Activated CD4-positive, alpha-beta memory T cell treated with anti-CD3 and anti-CD28 coated beads for 36 hours (primary cell): ENCODE measurements around the gene ZSCAN5A. TPM values are rescaled to one million over a fixed set of nuclear protein-coding genes. Genes with fewer than 3 reads are reported as not detected.
"Not testable (repeated sequence)": the region's sequence is repeated elsewhere in the genome, so short reads cannot be mapped to it uniquely, and the experiment has no call there.

Experiments used
- CTCF ChIA-PET: fragments of 350-600 bp; sonication (Branson Sonifier 250); formaldehyde crosslinking; loops from one replicate; lab custom pipeline; 2021; ENCODE audit warnings: antibody characterized with exemption, inconsistent platforms; lab: Charles Lee
- POLR2A ChIA-PET: fragments of 350-600 bp; sonication (Branson Sonifier 250); formaldehyde crosslinking; loops from one replicate; lab custom pipeline; 2021; ENCODE audit warnings: antibody characterized with exemption; lab: Charles Lee
- DNase-seq: peaks from one replicate; pipeline ENCODE4 v3.0.0-alpha.2; 2020
- H3K27ac Mint-ChIP-seq: one replicate; pipeline ENCODE4 v1.8.0; 2021; ENCODE audit warnings: mixed read lengths
- H3K27me3 Mint-ChIP-seq: one replicate; pipeline ENCODE4 v1.8.0; 2021; ENCODE audit warnings: mixed read lengths
- H3K36me3 Mint-ChIP-seq: one replicate; pipeline ENCODE4 v1.8.0; 2021; ENCODE audit warnings: mixed read lengths
- H3K4me1 Mint-ChIP-seq: one replicate; pipeline ENCODE4 v1.8.0; 2021; ENCODE audit warnings: low read depth, mixed read lengths
- H3K4me3 Mint-ChIP-seq: one replicate; pipeline ENCODE4 v1.8.0; 2021; ENCODE audit warnings: mild to moderate bottlenecking, mixed read lengths
- H3K9me3 Mint-ChIP-seq: one replicate; pipeline ENCODE4 v1.8.0; 2021; ENCODE audit warnings: mixed read lengths
- intact Hi-C: fragments of 100-400 bp; cut with micrococcal nuclease; formaldehyde crosslinking; loops from one replicate; pipeline ENCODE4 v1.15.1; 2023
- total RNA-seq, 2 experiments: library from RNA; stranded (reverse); gene quantifications; one replicate each; pipeline ENCODE4 v1.2.3, GENCODE V29; 2021

Gene ZSCAN5A
- total RNA-seq, 2 experiments from 2014 or later, result 4.5 to 5.2 TPM

DNA sequence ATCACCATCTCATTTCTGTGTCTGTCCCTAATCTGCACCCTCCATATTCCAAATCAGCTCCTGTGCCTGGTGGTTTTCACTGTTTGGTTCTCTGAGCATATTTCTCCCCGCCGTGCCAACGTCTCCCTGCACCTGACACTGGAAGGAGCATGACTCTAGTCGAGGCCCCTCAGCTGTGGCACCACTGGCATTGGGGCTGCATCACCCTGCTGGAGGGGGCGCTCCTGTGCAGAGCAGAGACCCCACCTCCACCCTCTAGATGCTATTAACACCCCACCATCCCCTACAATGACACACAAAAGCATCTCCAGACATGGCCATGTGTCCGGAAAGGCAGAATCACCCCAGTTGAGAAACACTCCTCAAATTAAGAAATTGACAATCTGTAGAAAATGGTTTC lies 91.7 kb downstream of the ZSCAN5A start:
- CTCF ChIA-PET, result no interaction called here
- Mint-ChIP-seq H3K4me1 (no peaks in the 10 kb centered on the region), H3K4me3 (no peak overlapping the region), H3K9me3 (no peaks in the 10 kb centered on the region), H3K27me3 (peaks cover 4% of the 10 kb centered on the region), H3K27ac (no peak overlapping the region), H3K36me3 (no peaks in the 10 kb centered on the region)
- intact Hi-C loops, result no loop called here
- POLR2A ChIA-PET, result no interaction called here
- no peak for DNase-seq

DNA sequence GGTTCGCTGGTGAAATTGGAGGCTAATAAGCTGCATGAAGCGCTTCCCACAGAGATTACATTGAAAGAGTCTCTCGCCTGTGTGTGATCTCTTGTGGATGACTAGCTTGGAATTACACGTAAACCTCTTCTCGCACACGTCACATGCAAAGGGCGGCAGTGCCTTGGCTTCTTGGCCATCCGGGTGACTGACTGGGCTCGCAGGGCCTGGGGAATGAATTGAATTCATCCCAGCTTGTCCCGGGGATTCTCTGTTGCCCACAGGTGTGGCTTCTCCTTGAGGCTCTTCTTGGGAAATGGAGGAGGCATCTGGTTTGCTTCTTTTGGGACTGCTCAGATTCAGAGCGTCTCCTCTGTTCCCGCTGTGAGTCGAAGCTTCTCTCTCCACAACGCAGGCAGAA lies 92.8 kb downstream of the ZSCAN5A start:
- Mint-ChIP-seq H3K9me3 (no peaks in the 10 kb centered on the region), H3K36me3 (no peaks in the 10 kb centered on the region), H3K4me1 (peaks cover 4% of the 10 kb centered on the region), H3K27ac (no peak overlapping the region), H3K27me3 (peaks cover 8% of the 10 kb centered on the region), H3K4me3 (no peak overlapping the region)
- intact Hi-C loops, result no loop called here
- CTCF ChIA-PET, result interaction anchor here (0.6 kb wide), 1 partner anchor 127 kb away, joined by 3 read pairs; no protein-coding TSS in a partner anchor
- POLR2A ChIA-PET, result no interaction called here
- no peak for DNase-seq

DNA sequence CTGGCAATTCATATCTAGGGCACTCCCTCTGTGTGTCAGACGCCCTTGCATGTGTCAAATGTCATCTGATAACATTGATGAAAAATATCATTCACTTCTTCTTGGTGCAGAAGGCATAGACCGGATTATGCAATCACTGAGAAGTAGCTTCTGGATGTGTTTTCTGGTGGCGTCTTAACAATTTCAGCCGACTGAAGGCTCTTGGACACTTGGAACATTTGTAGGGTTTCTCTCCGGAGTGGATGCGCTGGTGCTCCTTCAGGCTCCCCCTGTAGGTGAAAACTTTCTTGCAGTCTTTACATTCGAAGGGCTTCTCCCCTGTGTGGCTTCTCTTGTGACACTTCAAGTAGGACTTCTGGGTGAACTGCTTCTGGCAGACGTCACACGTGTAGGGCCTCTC lies 93.2 kb downstream of the ZSCAN5A start:
- POLR2A ChIA-PET, intact Hi-C loops, H3K9me3 Mint-ChIP-seq, H3K4me3 Mint-ChIP-seq, DNase-seq, H3K36me3 Mint-ChIP-seq, H3K27ac Mint-ChIP-seq, H3K4me1 Mint-ChIP-seq: not testable (repeated sequence)
- peaks cover 11% of the 10 kb centered on the region for H3K27me3 Mint-ChIP-seq
- CTCF ChIA-PET, result interaction anchor here (0.6 kb wide), 1 partner anchor 127 kb away, joined by 3 read pairs; no protein-coding TSS in a partner anchor

DNA sequence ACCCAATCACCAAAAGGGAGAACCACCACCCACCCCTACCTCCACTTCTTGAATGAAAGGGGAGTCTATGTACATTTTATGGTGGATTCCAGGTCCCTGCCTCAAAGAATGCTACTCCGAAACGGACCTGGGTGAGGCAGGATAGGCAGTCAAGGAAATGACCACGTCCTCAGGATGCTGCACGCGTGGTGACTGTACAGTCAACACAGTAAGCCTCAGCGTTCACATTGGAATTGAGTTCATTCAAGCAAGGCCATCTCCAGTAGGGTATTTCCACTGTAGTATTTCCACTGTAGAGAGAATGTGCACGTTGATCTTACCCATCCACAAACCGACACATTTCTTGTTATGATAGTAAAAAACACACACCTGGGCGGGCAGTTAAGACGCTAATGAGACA lies 95.7 kb downstream of the ZSCAN5A start:
- peaks cover 19% of the 10 kb centered on the region for H3K27me3 Mint-ChIP-seq
- ChIA-PET CTCF (no interaction called here), POLR2A (no interaction called here)
- DNase-seq, result no peak
- no peak overlapping the region for H3K27ac Mint-ChIP-seq
- H3K4me1 Mint-ChIP-seq, result peaks cover 6% of the 10 kb centered on the region
- H3K4me3 Mint-ChIP-seq, result no peak overlapping the region
- intact Hi-C loops, result no loop called here
- no peaks in the 10 kb centered on the region for H3K36me3 Mint-ChIP-seq
- no peaks in the 10 kb centered on the region for H3K9me3 Mint-ChIP-seq

DNA sequence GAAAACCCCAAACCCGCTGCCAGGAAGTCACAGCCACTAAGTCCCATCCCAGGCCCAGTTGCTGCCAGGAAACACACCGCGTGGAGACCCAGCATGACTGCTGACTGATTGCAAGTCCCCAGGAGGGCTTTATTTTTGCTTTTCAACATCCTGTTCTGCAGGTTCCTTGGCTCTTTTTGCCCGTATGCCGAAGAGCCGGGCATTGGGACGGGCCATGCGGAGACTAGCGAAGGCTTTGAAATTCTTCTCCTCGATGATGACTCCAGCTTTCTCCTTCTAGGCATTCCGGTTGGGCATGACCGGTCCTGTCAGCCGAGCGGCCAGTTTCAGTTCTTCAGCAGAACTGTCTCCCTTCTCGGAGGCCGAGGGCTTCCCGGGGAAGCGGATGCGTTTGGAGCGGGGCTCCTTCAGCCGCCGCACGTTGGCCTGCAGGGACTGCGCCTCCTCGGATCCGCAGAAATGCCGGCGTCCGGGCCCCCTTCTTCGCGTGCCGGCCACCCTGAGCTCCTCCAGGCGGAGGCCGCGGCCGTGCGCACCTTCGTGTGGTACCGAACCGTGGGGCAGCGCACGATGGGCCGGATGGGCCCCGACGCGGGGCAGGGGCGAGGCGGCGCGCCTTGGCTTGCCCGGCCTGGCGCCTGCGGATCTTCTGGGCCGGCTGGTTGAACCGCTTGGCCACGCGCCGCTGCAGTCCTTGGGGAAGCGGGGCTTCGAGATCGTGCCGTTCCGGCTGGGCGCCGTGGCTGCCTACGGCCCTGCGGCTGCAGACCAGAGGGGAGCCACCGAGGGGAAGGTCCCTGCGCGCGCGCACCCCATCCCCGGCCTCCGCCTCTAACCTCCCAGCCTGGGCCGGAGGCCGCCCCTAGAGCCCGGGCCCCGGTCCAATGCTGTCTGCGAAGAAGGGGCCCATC lies 97.3 kb downstream of the ZSCAN5A start:
- CTCF ChIA-PET, result no interaction called here
- H3K36me3 Mint-ChIP-seq, result no peaks in the 10 kb centered on the region
- peaks cover 6% of the 10 kb centered on the region for H3K4me1 Mint-ChIP-seq
- intact Hi-C loops, result no loop called here
- peaks cover 19% of the 10 kb centered on the region for H3K27me3 Mint-ChIP-seq
- H3K4me3 Mint-ChIP-seq, result no peak overlapping the region
- no peaks in the 10 kb centered on the region for H3K9me3 Mint-ChIP-seq
- POLR2A ChIA-PET, result no interaction called here
- DNase-seq, result no peak
- H3K27ac Mint-ChIP-seq, result no peak overlapping the region

DNA sequence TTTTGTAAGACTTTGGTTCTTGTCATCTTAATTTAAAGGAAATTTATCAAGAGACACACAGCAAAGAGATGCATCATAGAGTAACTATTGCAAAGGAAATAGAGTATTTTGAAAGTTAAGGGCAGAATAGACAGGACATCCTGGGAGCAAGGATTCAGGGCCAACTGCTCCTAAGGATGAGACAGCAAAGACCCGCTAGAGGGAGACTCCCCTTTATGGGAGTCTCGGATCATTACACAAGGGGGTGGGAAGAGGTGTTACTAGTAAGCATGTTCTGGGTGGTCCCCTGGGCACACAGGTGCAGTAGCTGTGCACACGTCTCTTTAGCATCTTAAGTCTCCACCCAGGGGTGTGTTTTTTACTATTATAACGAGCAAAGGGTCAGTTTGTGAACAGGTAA lies 102.9 kb downstream of the ZSCAN5A start:
- no peak overlapping the region for H3K27ac Mint-ChIP-seq
- no peak overlapping the region for H3K4me3 Mint-ChIP-seq
- ChIA-PET CTCF (no interaction called here), POLR2A (no interaction called here)
- H3K9me3 Mint-ChIP-seq, result no peaks in the 10 kb centered on the region
- no peaks in the 10 kb centered on the region for H3K36me3 Mint-ChIP-seq
- peaks cover under 1% of the 10 kb centered on the region for H3K4me1 Mint-ChIP-seq
- DNase-seq, result no peak
- intact Hi-C loops, result no loop called here
- peaks cover 9% of the 10 kb centered on the region for H3K27me3 Mint-ChIP-seq

DNA sequence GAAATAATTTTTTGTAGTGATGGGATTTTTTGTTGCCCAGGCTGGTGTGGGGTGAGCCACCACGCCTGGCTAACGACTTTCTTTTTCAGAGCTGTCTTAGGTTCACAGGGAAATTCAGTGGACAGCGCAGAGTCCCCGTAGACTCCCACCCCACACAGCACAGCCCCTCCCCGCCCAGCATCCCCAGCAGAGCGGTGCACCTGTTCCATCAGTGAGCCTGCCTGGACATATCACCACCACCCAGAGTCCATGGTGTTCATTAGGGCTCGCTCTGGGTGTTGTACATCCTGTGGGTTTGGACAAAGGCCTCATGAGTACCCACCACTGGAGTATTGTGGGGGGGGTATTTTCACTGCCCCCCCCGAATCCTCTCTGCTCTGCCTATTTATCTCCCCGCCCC lies 104.6 kb downstream of the ZSCAN5A start:
- H3K4me3 Mint-ChIP-seq, CTCF ChIA-PET, H3K27me3 Mint-ChIP-seq, H3K4me1 Mint-ChIP-seq, H3K27ac Mint-ChIP-seq, H3K36me3 Mint-ChIP-seq, DNase-seq, H3K9me3 Mint-ChIP-seq, intact Hi-C loops, POLR2A ChIA-PET: not testable (repeated sequence)

DNA sequence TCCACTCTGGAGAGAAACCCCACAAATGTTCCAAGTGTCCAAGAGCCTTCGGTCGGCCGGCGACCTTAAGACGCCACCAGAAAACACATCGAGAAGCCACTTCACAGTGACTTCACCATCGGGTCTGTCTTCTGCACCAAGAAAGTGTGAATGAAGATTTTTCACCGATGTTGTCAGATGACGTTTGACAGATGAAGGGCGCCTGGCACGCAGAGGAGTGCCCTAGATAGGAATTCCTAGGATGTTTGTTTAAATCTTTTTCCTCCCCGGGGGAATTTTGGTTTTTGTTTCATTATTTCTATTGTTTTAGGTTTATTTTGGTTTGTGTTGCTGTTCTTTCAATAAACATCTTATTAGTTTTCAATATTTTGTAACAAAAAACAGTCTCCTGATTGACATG lies 105.5 kb downstream of the ZSCAN5A start:
- no peaks in the 10 kb centered on the region for H3K4me1 Mint-ChIP-seq
- no peaks in the 10 kb centered on the region for H3K36me3 Mint-ChIP-seq
- H3K27me3 Mint-ChIP-seq, result peaks cover 3% of the 10 kb centered on the region
- no peaks in the 10 kb centered on the region for H3K9me3 Mint-ChIP-seq
- no peak overlapping the region for H3K4me3 Mint-ChIP-seq
- H3K27ac Mint-ChIP-seq, result no peak overlapping the region
- DNase-seq, result no peak
- intact Hi-C loops, result no loop called here
- CTCF ChIA-PET, result no interaction called here
- POLR2A ChIA-PET, result no interaction called here

DNA sequence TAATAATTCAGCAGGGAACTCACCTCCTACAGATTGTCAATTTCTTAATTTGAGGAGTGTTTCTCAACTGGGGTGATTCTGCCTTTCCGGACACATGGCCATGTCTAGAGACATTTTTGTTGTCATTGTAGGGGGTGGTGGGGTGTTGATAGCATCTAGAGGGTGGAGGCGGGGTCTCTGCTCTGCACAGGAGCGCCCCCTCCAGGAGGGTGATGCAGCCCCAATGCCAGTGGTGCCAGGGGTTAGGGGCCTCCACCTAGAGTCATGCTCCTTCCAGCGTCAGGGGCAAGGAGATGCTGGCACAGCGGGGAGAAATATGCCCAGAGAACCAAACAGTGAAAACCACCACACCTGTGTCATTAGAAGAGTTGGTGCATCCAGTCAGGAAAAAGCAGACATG lies 107.1 kb downstream of the ZSCAN5A start:
- POLR2A ChIA-PET, CTCF ChIA-PET, H3K27me3 Mint-ChIP-seq, H3K9me3 Mint-ChIP-seq, intact Hi-C loops, H3K4me1 Mint-ChIP-seq, H3K27ac Mint-ChIP-seq, H3K36me3 Mint-ChIP-seq, H3K4me3 Mint-ChIP-seq, DNase-seq: not testable (repeated sequence)

DNA sequence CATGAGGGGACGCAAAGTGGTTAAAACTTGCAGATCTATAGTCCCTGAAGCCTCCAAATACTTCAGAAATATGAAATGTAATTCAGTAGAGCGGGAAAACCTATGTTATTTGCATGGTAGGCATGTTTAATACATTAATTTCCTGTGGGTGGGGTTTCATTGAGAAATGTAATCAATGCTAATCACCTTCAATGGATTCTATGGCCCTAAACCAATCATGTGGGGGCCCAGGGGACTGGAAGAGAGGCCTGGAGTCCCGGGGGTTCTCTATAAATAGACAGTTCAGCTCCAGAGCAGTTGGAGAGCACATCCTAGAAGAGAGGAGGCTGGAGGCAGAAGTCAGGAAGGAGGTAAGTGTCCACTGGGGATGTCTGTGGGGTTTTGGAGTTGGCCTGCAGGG lies 112.7 kb downstream of the ZSCAN5A start, which contains the start of gene ZSCAN5C:
ZSCAN5C (plus strand) TSS at position 301 of the 400 bp plus-strand sequence. CDS start 3,641 bp downstream, outside the sequence.
- no peak for DNase-seq
- Mint-ChIP-seq H3K9me3 (no peaks in the 10 kb centered on the region), H3K4me1 (no peaks in the 10 kb centered on the region), H3K36me3 (no peaks in the 10 kb centered on the region), H3K4me3 (no peak within 1 kb of the TSS), H3K27me3 (peaks cover 3% of the 10 kb centered on the region), H3K27ac (no peak within 1 kb of the TSS)
- intact Hi-C loops, result no loop called here
- CTCF ChIA-PET, result no interaction called here
- POLR2A ChIA-PET, result no interaction called here

DNA sequence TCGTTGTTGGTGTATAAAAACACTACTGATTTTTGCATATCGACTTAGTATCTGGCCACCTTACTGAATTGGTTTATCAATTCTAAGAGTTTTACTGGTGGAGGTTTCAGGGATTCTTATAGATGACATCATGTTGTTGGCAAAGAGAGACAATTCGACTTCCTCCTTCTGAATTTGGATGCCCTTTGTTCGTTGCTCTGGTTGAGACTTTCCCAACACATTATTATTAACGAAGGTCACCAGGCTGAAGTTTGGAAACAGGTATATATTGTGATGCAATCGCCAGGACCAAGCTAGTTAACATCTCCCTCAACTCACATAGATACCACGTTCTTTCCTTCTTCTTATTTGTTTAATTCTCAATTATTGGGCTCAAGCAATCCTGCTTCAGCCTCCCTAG lies 115.0 kb downstream of the ZSCAN5A start:
- H3K4me1 Mint-ChIP-seq, result no peaks in the 10 kb centered on the region
- no peaks in the 10 kb centered on the region for H3K27me3 Mint-ChIP-seq
- no peaks in the 10 kb centered on the region for H3K9me3 Mint-ChIP-seq
- intact Hi-C loops, result no loop called here
- CTCF ChIA-PET, result no interaction called here
- H3K36me3 Mint-ChIP-seq, result no peaks in the 10 kb centered on the region
- H3K4me3 Mint-ChIP-seq, result no peak overlapping the region
- POLR2A ChIA-PET, result no interaction called here
- no peak for DNase-seq
- no peak overlapping the region for H3K27ac Mint-ChIP-seq

DNA sequence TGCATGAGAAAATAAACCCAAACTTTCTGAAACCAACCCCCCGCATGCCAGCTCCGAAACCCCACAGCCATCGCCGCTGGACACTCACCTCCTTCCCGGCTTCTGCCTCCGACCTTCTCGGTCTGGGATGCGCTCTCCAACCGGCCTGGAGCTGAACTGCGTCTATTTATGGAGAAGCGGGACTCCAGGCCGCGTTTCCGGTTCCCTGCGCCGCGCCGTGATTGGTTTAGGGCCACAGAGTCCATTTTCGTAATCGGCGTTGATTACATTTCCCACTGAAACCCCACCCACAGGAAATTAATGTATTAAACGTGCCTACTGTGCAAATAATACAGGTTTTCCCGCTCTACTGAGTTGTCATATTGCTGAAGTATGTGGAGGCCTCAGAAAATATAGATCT lies 117.0 kb downstream of the ZSCAN5A start, which contains the start of gene ZSCAN5B:
ZSCAN5B (minus strand) TSS at position 138 of the 400 bp plus-strand sequence. CDS start 4,731 bp downstream, outside the sequence.
- H3K4me1 Mint-ChIP-seq, H3K36me3 Mint-ChIP-seq, H3K4me3 Mint-ChIP-seq, DNase-seq, H3K27me3 Mint-ChIP-seq, POLR2A ChIA-PET, intact Hi-C loops, H3K27ac Mint-ChIP-seq, CTCF ChIA-PET, H3K9me3 Mint-ChIP-seq: not testable (repeated sequence)
